Iris pigment epithelial cell (primary cell): ENCODE data around the gene PRAMEF27.
"Not testable (repeated sequence)": the region's sequence is repeated elsewhere in the genome, so short reads cannot be mapped to it uniquely, and the experiment has no call there.

Experiments
- DNase-seq: peaks from one replicate; pipeline ENCODE4 v3.0.0-alpha.2; 2011; ENCODE audit warnings: low read depth

Gene PRAMEF27

DNA sequence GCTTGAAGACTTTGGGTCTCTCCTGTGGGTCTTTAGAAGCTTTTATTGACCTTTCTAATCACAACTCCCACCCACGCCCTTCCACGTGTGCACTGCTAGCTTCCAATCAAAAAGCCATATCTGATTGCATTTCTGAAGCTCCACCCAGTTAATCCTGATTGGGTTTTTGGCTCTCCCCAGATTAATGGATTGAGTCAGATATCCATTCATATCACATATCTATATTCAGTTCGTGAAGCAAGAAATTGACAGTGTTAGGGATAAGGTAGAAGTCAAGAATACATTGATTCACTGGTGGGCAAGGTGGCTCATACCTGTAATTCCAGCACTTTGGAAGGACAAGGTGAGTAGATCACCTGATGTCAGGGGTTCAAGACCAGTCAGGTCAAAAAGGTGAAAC lies at the start of gene PRAMEF27:
Gene PRAMEF27, minus strand, starts transcription at position 101 of the 400 bp plus-strand sequence. CDS start 2,916 bp downstream, outside the sequence.
- not testable (repeated sequence) for DNase-seq

DNA sequence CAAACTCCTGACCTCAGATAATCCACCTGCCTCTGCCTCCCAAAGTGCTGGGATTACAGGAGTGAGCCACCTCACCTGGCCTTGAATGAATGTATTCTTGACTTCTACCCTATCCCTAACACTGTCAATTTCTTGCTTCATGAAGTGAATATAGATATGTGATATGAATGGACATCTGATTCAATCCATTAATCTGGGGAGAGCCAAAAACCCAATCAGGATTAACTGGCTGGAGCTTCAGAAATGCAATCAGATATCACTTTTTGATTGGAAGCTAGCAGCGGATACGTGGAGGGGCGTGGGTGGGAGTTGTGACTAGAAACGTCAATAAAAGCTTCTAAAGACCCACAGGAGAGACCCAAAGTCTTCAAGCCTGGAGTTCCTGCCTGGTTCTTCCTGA lies 14.1 kb upstream of the PRAMEF27 start, which contains the start of gene PRAMEF25:
Gene PRAMEF25, plus strand, starts transcription at position 301 of the 400 bp plus-strand sequence. CDS start 2,920 bp downstream, outside the sequence.
- DNase-seq, result not testable (repeated sequence)

DNA sequence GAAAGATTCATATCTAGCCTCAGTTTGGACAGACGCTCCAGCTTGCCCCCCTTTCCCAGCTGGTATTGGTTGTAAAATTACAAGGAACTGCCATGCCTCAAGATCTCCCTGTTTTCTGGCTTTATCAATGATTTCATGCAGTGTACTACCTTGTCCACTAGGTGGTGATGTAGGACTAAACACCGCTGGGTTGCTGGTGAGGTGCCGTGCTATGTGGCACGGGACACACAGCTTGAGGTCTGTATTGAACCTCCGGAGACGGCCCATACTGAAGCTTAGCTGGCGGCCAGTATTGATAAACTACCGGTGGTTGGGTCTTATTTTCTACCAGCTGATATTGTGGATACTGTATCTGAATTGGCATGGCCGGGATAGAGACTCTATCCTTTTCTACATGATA lies 36.5 kb downstream of the PRAMEF27 start:
- DNase-seq, result not testable (repeated sequence)

DNA sequence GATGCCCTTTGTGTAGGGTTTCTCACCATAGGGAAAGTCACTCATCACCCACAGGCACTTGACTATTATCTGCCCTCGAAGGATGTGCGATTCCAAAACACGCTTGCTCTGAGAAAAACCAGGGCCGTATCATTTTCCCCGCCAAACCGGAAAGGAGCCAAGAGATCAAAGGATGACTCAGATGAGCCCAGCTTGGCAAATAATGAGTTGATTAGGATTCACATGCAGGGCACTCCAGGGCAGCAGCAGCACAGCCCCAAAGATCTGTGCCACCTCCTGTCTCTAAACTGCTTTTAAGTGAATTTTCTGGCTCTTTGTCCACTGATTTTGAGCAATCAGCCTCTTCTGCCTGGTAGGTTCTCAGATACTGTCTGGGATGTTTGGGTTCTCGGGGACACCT lies 44.4 kb downstream of the PRAMEF27 start:
- DNase-seq, result not testable (repeated sequence)

DNA sequence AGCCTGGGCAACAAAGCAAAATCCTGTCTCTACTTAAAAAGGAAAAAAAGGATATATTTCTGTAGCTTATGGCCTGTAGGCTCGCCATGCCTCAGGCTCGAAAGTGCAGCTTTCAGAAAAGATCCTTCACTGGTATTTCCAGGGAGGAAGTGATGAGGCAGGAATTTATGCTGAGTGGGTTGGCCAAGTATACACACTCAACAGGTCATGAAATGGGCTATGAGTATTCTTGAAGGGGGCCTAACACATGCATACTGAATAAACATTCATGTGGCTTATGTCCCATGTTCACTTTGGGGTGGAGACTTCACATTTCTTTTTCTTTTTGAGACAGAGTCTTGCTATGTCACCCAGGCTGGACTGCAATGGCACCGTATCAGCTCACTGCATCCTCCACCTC lies 47.0 kb downstream of the PRAMEF27 start:
- DNase-seq, result not testable (repeated sequence)

DNA sequence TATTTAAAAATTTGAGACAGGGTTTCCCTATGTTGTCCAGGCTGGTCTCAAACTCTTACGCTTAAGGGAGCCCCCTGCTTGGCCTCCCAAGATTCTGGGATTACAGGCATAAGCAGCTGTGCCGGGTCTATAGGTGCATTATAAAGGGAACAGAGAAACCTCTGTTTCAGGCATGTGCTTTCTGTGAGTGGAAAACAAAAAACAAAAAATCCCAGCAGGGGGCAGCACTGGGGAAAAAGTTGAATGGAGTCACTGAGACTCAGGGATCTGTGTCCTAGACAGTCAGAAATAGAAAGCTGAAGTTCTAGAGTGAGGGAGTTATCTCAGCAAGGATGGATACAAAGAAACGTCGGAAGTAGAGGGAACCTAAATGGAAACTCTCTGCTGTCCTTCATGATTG lies 50.6 kb downstream of the PRAMEF27 start:
- DNase-seq, result not testable (repeated sequence)
